Trophoblast cell (in vitro differentiated cells and primary cell): ENCODE measurements around the gene DPRX.

Experiments used
- DNase-seq, 2 donors: peaks; one replicate each; pipeline ENCODE4 v3.0.0-alpha.2; 2016
- H2AFZ ChIP-seq: 2 replicates; pipeline ENCODE4 v1.6.1; 2013; ENCODE audit warnings: low read length, moderate library complexity, mild to moderate bottlenecking; ENCODE audit not compliant: insufficient read depth, poor library complexity
- H2AK5ac ChIP-seq: 2 replicates; pipeline ENCODE4 v1.6.1; 2013; ENCODE audit warnings: mild to moderate bottlenecking, low read length
- H2BK120ac ChIP-seq: 2 replicates; pipeline ENCODE4 v1.6.1; 2013; ENCODE audit warnings: low read length, mild to moderate bottlenecking, moderate library complexity; ENCODE audit not compliant: insufficient read depth, poor library complexity
- H2BK12ac ChIP-seq: 2 replicates; pipeline ENCODE4 v1.6.1; 2013; ENCODE audit warnings: mild to moderate bottlenecking, low read length, moderate library complexity
- H2BK5ac ChIP-seq: 2 replicates; pipeline ENCODE4 v1.6.1; 2013; ENCODE audit warnings: low read length, low read depth, moderate library complexity, mild to moderate bottlenecking; ENCODE audit not compliant: poor library complexity
- H3K14ac ChIP-seq: 2 replicates; pipeline ENCODE4 v1.6.1; 2013; ENCODE audit warnings: mild to moderate bottlenecking, low read length
- H3K18ac ChIP-seq: 2 replicates; pipeline ENCODE4 v1.6.1; 2013; ENCODE audit warnings: mild to moderate bottlenecking, low read length
- H3K23ac ChIP-seq: 2 replicates; pipeline ENCODE4 v1.6.1; 2013; ENCODE audit warnings: low read length
- H3K27ac ChIP-seq: 2 replicates; pipeline ENCODE4 v1.5.1; 2013; ENCODE audit warnings: low read depth, mild to moderate bottlenecking, inconsistent platforms, low read length, moderate library complexity
- H3K27me3 ChIP-seq: 2 replicates; pipeline ENCODE4 v1.6.1; 2013; ENCODE audit warnings: inconsistent platforms, mild to moderate bottlenecking, low read length, moderate library complexity; ENCODE audit not compliant: insufficient read depth
- H3K36me3 ChIP-seq, 2 experiments: 1 replicate in 1 of 2; 2 replicates in 1 of 2; pipeline ENCODE4 v1.6.1; 2013; ENCODE audit warnings: low read length in 2 of 2, mild to moderate bottlenecking in 2 of 2, moderate library complexity in 1 of 2; ENCODE audit not compliant: insufficient read depth in 2 of 2, control insufficient read depth in 1 of 2
- H3K4ac ChIP-seq: 2 replicates; pipeline ENCODE4 v1.6.1; 2013; ENCODE audit warnings: low read depth, mild to moderate bottlenecking, low read length, moderate library complexity
- H3K4me1 ChIP-seq, 2 experiments: 1 replicate in 1 of 2; 2 replicates in 1 of 2; pipeline ENCODE4 v1.6.1; 2013; ENCODE audit warnings: low read length in 2 of 2, mild to moderate bottlenecking in 2 of 2, moderate library complexity in 1 of 2; ENCODE audit not compliant: insufficient read depth in 2 of 2, control insufficient read depth in 1 of 2
- H3K4me2 ChIP-seq: 2 replicates; pipeline ENCODE4 v1.6.1; 2013; ENCODE audit warnings: inconsistent platforms, mild to moderate bottlenecking, low read length, moderate library complexity
- H3K4me3 ChIP-seq: 2 replicates; pipeline ENCODE4 v1.5.1; 2013; ENCODE audit warnings: mild to moderate bottlenecking, low read depth, low read length, inconsistent platforms
- H3K79me1 ChIP-seq: one replicate; pipeline ENCODE4 v1.6.1; 2013; ENCODE audit warnings: low read length
- H3K79me2 ChIP-seq: 2 replicates; pipeline ENCODE4 v1.6.1; 2013; ENCODE audit warnings: low read length, mild to moderate bottlenecking; ENCODE audit not compliant: control insufficient read depth, insufficient read depth, poor library complexity
- H3K9ac ChIP-seq: 2 replicates; pipeline ENCODE4 v1.6.1; 2013; ENCODE audit warnings: mild to moderate bottlenecking, low read length
- H3K9me3 ChIP-seq: 2 replicates; pipeline ENCODE4 v1.6.1; 2013; ENCODE audit warnings: low read depth, mild to moderate bottlenecking, control low read depth, inconsistent platforms, low read length; ENCODE audit not compliant: insufficient read depth
- H4K12ac ChIP-seq: 2 replicates; pipeline ENCODE4 v1.6.1; 2013; ENCODE audit warnings: low read depth, mild to moderate bottlenecking, low read length, moderate library complexity
- H4K8ac ChIP-seq: 2 replicates; pipeline ENCODE4 v1.6.1; 2013; ENCODE audit warnings: low read depth, mild to moderate bottlenecking, low read length, moderate library complexity
- H4K91ac ChIP-seq: one replicate; pipeline ENCODE4 v1.6.1; 2013; ENCODE audit warnings: low read depth, mild to moderate bottlenecking, low read length, moderate library complexity
- whole genome bisulfite sequencing: extraction: QIAGEN DNeasy Blood & Tissue Kit; methylation state at CpG from one replicate; pipeline ENCODE4 v1.1.7; 2013; ENCODE audit warnings: missing lambda C conversion rate; ENCODE audit not compliant: insufficient read length, insufficient coverage; ENCODE audit errors: extremely low coverage; 5-methylcytosine and 5-hydroxymethylcytosine counted together

DPRX gene

GRCh38 chr19:53595510-53595867 is 36.3 kb upstream of the DPRX start:
- no CpG with 5 or more reads among the region's 9 CpGs for WGBS

GRCh38 chr19:53596056-53596455 is 35.7 kb upstream of the DPRX start:
- peak overlapping the region; percentile 68 for H3K18ac ChIP-seq
- no peak overlapping the region for H3K4me2 ChIP-seq

More at GRCh38 chr19:53595510-53595867, 36.3 kb upstream of the DPRX start:
- Histone ChIP-seq H3K79me2 (peaks cover 4% of the 10 kb centered on the region), H3K79me1 (peaks cover 49% of the 10 kb centered on the region), H2BK120ac (peak overlapping the region; percentile 66), H3K4me2 (no peak overlapping the region), H3K9me3 (no peaks in the 10 kb centered on the region), H3K18ac (peak overlapping the region; percentile 26), H2BK12ac (peak overlapping the region; percentile 85), H3K27ac (peak overlapping the region; percentile 15), H3K36me3 (no peaks in the 10 kb centered on the region), H3K23ac (no peak overlapping the region), H2AFZ (peak overlapping the region; percentile 19), H3K14ac (peak overlapping the region; percentile 55), H2AK5ac (peak overlapping the region; percentile 51), H3K9ac (no peak overlapping the region), H3K4me1 (peaks cover 13 to 14% of the 10 kb centered on the region in 2 experiments), H3K4me3 (no peak overlapping the region), H3K4ac (peak overlapping the region; percentile 12), H4K91ac (peak overlapping the region; percentile 92), H4K8ac (peak overlapping the region; percentile 64), H3K27me3 (no peaks in the 10 kb centered on the region), H2BK5ac (peak overlapping the region; percentile 54), H4K12ac (no peak overlapping the region)
- no peak for DNase-seq

DNA sequence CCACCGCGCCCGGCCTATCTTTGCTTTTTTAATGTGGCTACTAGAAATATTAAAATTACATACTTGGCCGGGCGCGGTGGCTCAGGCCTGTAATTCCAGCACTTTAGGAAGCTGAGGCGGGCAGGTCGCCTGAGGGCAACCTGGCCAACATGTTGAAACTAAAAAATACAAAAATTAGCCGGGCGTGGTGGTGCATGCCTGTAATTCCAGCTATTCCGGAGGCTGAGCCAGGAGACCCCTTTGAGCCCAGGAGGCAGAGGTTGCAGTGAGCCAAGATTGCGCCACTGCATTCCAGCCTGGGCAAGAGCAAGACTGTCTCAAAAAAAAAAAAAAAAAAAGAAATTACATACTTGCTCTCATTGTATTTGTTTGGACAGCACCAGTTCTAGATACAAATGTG is 34.8 kb upstream of the DPRX start:
- H2BK5ac ChIP-seq, result peak overlapping the region; percentile 99
- H3K9ac ChIP-seq, result no peak overlapping the region
- no peaks in the 10 kb centered on the region for H3K36me3 ChIP-seq
- no peak overlapping the region for H3K4ac ChIP-seq
- peak overlapping the region; percentile 95 for H3K27ac ChIP-seq
- H3K4me1 ChIP-seq, result peaks cover 13 to 14% of the 10 kb centered on the region in 2 experiments
- peaks cover 4% of the 10 kb centered on the region for H3K79me2 ChIP-seq
- no peak overlapping the region for H4K12ac ChIP-seq
- H4K91ac ChIP-seq, result peak overlapping the region; percentile 99
- H3K9me3 ChIP-seq, result no peaks in the 10 kb centered on the region
- DNase-seq, result peak; percentile 92 to 98
- H3K18ac ChIP-seq, result no peak overlapping the region
- no peak overlapping the region for H4K8ac ChIP-seq
- WGBS, result no CpG with 5 or more reads among the region's 12 CpGs
- H3K27me3 ChIP-seq, result no peaks in the 10 kb centered on the region
- no peak overlapping the region for H2AFZ ChIP-seq
- H3K23ac ChIP-seq, result no peak overlapping the region
- peak overlapping the region; percentile 99 for H2BK120ac ChIP-seq
- no peak overlapping the region for H3K4me2 ChIP-seq
- no peak overlapping the region for H3K4me3 ChIP-seq
- H3K14ac ChIP-seq, result no peak overlapping the region
- no peak overlapping the region for H2AK5ac ChIP-seq
- peaks cover 55% of the 10 kb centered on the region for H3K79me1 ChIP-seq
- no peak overlapping the region for H2BK12ac ChIP-seq

More at GRCh38 chr19:53596056-53596455, 35.7 kb upstream of the DPRX start:
- H3K4me1 ChIP-seq, result peaks cover 13 to 14% of the 10 kb centered on the region in 2 experiments
- H3K27ac ChIP-seq, result no peak overlapping the region
- H3K79me2 ChIP-seq, result peaks cover 4% of the 10 kb centered on the region
- H3K36me3 ChIP-seq, result no peaks in the 10 kb centered on the region
- no peak overlapping the region for H2AFZ ChIP-seq
- peak overlapping the region; percentile 17 for H2AK5ac ChIP-seq
- H3K4ac ChIP-seq, result no peak overlapping the region
- H4K12ac ChIP-seq, result no peak overlapping the region
- H4K8ac ChIP-seq, result peak overlapping the region; percentile 8
- H3K23ac ChIP-seq, result no peak overlapping the region
- H2BK12ac ChIP-seq, result peak overlapping the region; percentile 81
- peak overlapping the region; percentile 55 for H3K14ac ChIP-seq
- peak overlapping the region; percentile 66 for H2BK120ac ChIP-seq
- H3K27me3 ChIP-seq, result no peaks in the 10 kb centered on the region
- no CpG with 5 or more reads among the region's 9 CpGs for WGBS
- H3K9me3 ChIP-seq, result no peaks in the 10 kb centered on the region
- no peak for DNase-seq
- H3K9ac ChIP-seq, result no peak overlapping the region
- H4K91ac ChIP-seq, result peak overlapping the region; percentile 92
- H3K4me3 ChIP-seq, result no peak overlapping the region
- peak overlapping the region; percentile 33 for H2BK5ac ChIP-seq
- peaks cover 52% of the 10 kb centered on the region for H3K79me1 ChIP-seq

DNA sequence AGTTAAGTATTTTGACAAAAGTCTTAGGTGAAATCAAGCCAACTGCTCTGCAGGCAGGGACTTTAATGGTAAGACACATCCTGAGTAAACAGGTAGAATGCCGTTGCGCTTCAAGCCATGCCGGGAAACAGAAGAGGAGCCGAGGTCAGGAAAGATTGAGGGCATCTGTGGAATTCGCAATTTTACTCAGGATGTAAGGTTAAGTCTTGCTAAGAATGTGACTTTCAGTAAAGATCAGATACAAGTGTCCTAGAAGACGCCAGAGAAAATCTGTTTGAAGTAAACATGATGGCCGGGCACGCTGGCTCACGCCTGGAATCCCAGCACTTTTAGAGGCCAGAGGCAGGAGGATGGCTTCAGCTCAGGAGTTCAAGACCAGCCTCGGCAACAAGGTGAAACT is 33.4 kb upstream of the DPRX start:
- no peak overlapping the region for H3K4me2 ChIP-seq
- WGBS, result no CpG with 5 or more reads among the region's 10 CpGs

More for the DNA sequence above, 33.4 kb upstream of the DPRX start:
- H3K9me3 ChIP-seq, result no peaks in the 10 kb centered on the region
- H2BK5ac ChIP-seq, result peak overlapping the region; percentile 94
- H3K23ac ChIP-seq, result no peak overlapping the region
- H3K14ac ChIP-seq, result peak overlapping the region; percentile 54
- no peaks in the 10 kb centered on the region for H3K36me3 ChIP-seq
- peak overlapping the region; percentile 74 for H4K8ac ChIP-seq
- peak overlapping the region; percentile 77 for H2BK120ac ChIP-seq
- no peak overlapping the region for H2AFZ ChIP-seq
- H2AK5ac ChIP-seq, result no peak overlapping the region
- no peak overlapping the region for H3K9ac ChIP-seq
- no peaks in the 10 kb centered on the region for H3K27me3 ChIP-seq
- H3K79me1 ChIP-seq, result peaks cover 57% of the 10 kb centered on the region
- H3K4me1 ChIP-seq, result peaks cover 13 to 17% of the 10 kb centered on the region in 2 experiments
- H2BK12ac ChIP-seq, result peak overlapping the region; percentile 90
- H4K12ac ChIP-seq, result no peak overlapping the region
- peak; percentile 83 to 95 for DNase-seq
- H3K4ac ChIP-seq, result peak overlapping the region; percentile 28
- peak overlapping the region; percentile 79 for H3K18ac ChIP-seq
- peak overlapping the region; percentile 86 for H4K91ac ChIP-seq
- no peak overlapping the region for H3K4me3 ChIP-seq
- peaks cover 8% of the 10 kb centered on the region for H3K79me2 ChIP-seq
- H3K27ac ChIP-seq, result peak overlapping the region; percentile 95
